Kidney (tissue), 14 donors: Measurements from ENCODE around the gene DIPK1A. TPM values are rescaled to one million over a fixed set of nuclear protein-coding genes. Genes with fewer than 3 reads are reported as not detected.

Experiments
- DNase-seq, 5 donors: peaks; one replicate each; pipeline ENCODE4 v3.0.0-alpha.2; 2013 to 2020
- FAIRE-seq: peaks from 2 replicates; lab custom pipeline; 2012; peaks lifted over from hg19 to GRCh38; lab: Jason Lieb, UNC
- H3K27ac ChIP-seq, 2 donors: one replicate each; pipeline ENCODE4 v1.7.0; 2013; ENCODE audit warnings: low read depth in 2 of 2, low read length in 2 of 2, inconsistent platforms in 1 of 2
- H3K27me3 ChIP-seq: one replicate; pipeline ENCODE4 v1.7.1; 2013; ENCODE audit warnings: low read length, inconsistent platforms; ENCODE audit not compliant: control insufficient read depth, insufficient read depth
- H3K36me3 ChIP-seq, 3 donors: one replicate each; pipeline versions ENCODE4 v1.7.0 to v1.7.1; 2013; ENCODE audit warnings: low read length in 3 of 3, control low read depth in 1 of 3, inconsistent platforms in 1 of 3; ENCODE audit not compliant: insufficient read depth in 3 of 3, control insufficient read depth in 2 of 3
- H3K4me1 ChIP-seq, 3 donors: one replicate each; pipeline versions ENCODE4 v1.7.0 to v1.7.1; 2013; ENCODE audit warnings: low read length in 3 of 3, inconsistent platforms in 1 of 3, low read depth in 1 of 3; ENCODE audit not compliant: control insufficient read depth in 2 of 3, insufficient read depth in 2 of 3
- H3K4me3 ChIP-seq, 3 donors: one replicate each; pipeline versions ENCODE4 v1.7.0 to v1.8.1; 2013; ENCODE audit warnings: low read length in 3 of 3, control low read depth in 1 of 3, inconsistent platforms in 1 of 3
- H3K9ac ChIP-seq, 3 donors: one replicate each; pipeline versions ENCODE4 v1.7.0 to v1.7.1; 2013; ENCODE audit warnings: low read length in 3 of 3, control low read depth in 1 of 3, inconsistent platforms in 1 of 3
- H3K9me3 ChIP-seq, 3 donors: one replicate each; pipeline versions ENCODE4 v1.7.0 to v1.7.1; 2013; ENCODE audit warnings: low read length in 3 of 3, control low read depth in 1 of 3, inconsistent platforms in 1 of 3; ENCODE audit not compliant: control insufficient read depth in 2 of 3, insufficient read depth in 1 of 3
- CTCF ChIP-seq: IDR thresholded peaks from 3 replicates; pipeline ENCODE4 v1.5.1; 2012; ENCODE audit warnings: mild to moderate bottlenecking, moderate library complexity, borderline replicate concordance; ENCODE audit not compliant: insufficient read depth; ENCODE audit errors: extremely low read depth
- intact Hi-C: fragments of 100-400 bp; cut with DNase I; formaldehyde crosslinking; loops from one replicate; pipeline ENCODE4 v1.11.1; 2022
- polyA plus RNA-seq: library from polyadenylated mRNA; stranded (reverse); fragments of 350-450 nt; fragmentation: Illumina TruSeq; extraction: RNeasy Lipid Tissue Mini Kit (QIAGEN cat#74804); gene quantifications from one replicate; pipeline ENCODE4 v1.2.3, GENCODE V29; 2014; ENCODE audit warnings: low read depth, low replicate concordance; ENCODE audit not compliant: insufficient read depth
- total RNA-seq: library from RNA; stranded (reverse); fragmentation: NEBNext Ultra II Directional; extraction: Animal tissue kit (Norgen Biotek cat#: 25700); gene quantifications from one replicate; pipeline ENCODE4 v1.2.1, GENCODE V29; 2021
- donor health status: control.
- donor health status: control.
- donor health status: control.
- donor health status: control.
- donor health status: control.
- donor health status: DM: yes; HTN: yes; CAD: no.
- donor health status: Normal renal cell carcinoma (clear cell type).

DIPK1A gene
- total and polyA plus RNA-seq, 2 donors from 2014 or later, result 4.0 to 6.1 TPM

GRCh38 chr1:92834617-92835016 is 126.6 kb downstream of the DIPK1A start:
- H3K27me3 ChIP-seq, result no peaks in the 10 kb centered on the region
- FAIRE-seq (no peak), DNase-seq (no peak)
- intact Hi-C loops, result no loop called here
- no peak for TF ChIP-seq CTCF
- no peak overlapping the region for H3K4me3 ChIP-seq
- no peaks in the 10 kb centered on the region for H3K9me3 ChIP-seq
- H3K36me3 ChIP-seq, result peaks cover 6 to 40% (median 37%) of the 10 kb centered on the region in 3 donors
- peak overlapping the region in 1 of 3 donors; percentile 38 for H3K9ac ChIP-seq
- peaks cover 0 to 7% (median 6%) of the 10 kb centered on the region in 3 donors for H3K4me1 ChIP-seq
- no peak overlapping the region for H3K27ac ChIP-seq

GRCh38 chr1:92833840-92834239 is 127.4 kb downstream of the DIPK1A start:
- Histone ChIP-seq H3K4me1 (peaks cover 0 to 7% (median 6%) of the 10 kb centered on the region in 3 donors), H3K27me3 (no peaks in the 10 kb centered on the region), H3K9ac (peak overlapping the region in 1 of 3 donors; percentile 98), H3K36me3 (peaks cover 3 to 40% (median 35%) of the 10 kb centered on the region in 3 donors), H3K9me3 (no peaks in the 10 kb centered on the region), H3K4me3 (peak overlapping the region in 2 of 3 donors; percentile 23 to 94), H3K27ac (no peak overlapping the region)
- no peak for TF ChIP-seq CTCF
- no peak for DNase-seq
- intact Hi-C loops, result no loop called here
- no peak for FAIRE-seq

- intact Hi-C loops, result no loop called here
- FAIRE-seq (no peak), DNase-seq (peak in 1 of 5 donors; percentile 13)
Measured at GRCh38 chr1:92832537-92833114, 128.6 kb downstream of the DIPK1A start.

More at GRCh38 chr1:92832537-92833114, 128.6 kb downstream of the DIPK1A start:
- Histone ChIP-seq H3K4me1 (peaks cover 0 to 7% (median 6%) of the 10 kb centered on the region in 3 donors), H3K27ac (peak overlapping the region; percentile 92 to 95), H3K36me3 (peaks cover 0 to 30% (median 23%) of the 10 kb centered on the region in 3 donors), H3K27me3 (no peaks in the 10 kb centered on the region), H3K9me3 (no peaks in the 10 kb centered on the region), H3K9ac (peak overlapping the region; percentile 98 to 99 (median 99)), H3K4me3 (peak overlapping the region; percentile 94 to 99 (median 99))
- TF ChIP-seq CTCF, result no peak
